Neural cell (in vitro differentiated cells): Measurements from ENCODE around the gene PHF21B. TPM values are rescaled to one million over a fixed set of nuclear protein-coding genes. Genes with fewer than 3 reads are reported as not detected.

Source experiments
- H2AFZ ChIP-seq: fragments of 200-600, 300-800 bp; sonication (generic), shearing (Covaris generic); 2 replicates; pipeline ENCODE4 v1.6.0; 2014; ENCODE audit warnings: low read depth, mild to moderate bottlenecking, antibody characterized with exemption, low read length, moderate library complexity
- H3F3A ChIP-seq: fragments of 200-600 bp; shearing (Covaris generic); 2 replicates; pipeline ENCODE4 v1.6.1; 2016; ENCODE audit warnings: mild to moderate bottlenecking, moderate library complexity, mixed read lengths, antibody characterized with exemption, low read length; ENCODE audit not compliant: insufficient read depth, poor library complexity, severe bottlenecking
- H3K27ac ChIP-seq: fragments of 200-600, 300-800 bp; sonication (generic), shearing (Covaris generic); 2 replicates; pipeline ENCODE4 v1.5.1; 2014; ENCODE audit warnings: mild to moderate bottlenecking, low read length, moderate library complexity
- H3K27me3 ChIP-seq: fragments of 300-800, 200-600 bp; sonication (generic), shearing (Covaris generic); 2 replicates; pipeline ENCODE4 v1.6.0; 2014; ENCODE audit warnings: mild to moderate bottlenecking, low read depth, low read length, moderate library complexity; ENCODE audit not compliant: insufficient read depth
- H3K36me3 ChIP-seq: fragments of 300-800, 200-600 bp; sonication (generic), shearing (Covaris generic); 2 replicates; pipeline ENCODE4 v1.5.1; 2014; ENCODE audit warnings: mild to moderate bottlenecking, antibody characterized with exemption, low read length, moderate library complexity; ENCODE audit not compliant: insufficient read depth
- H3K4me2 ChIP-seq: fragments of 300-800, 200-600 bp; sonication (generic), shearing (Covaris generic); 2 replicates; pipeline ENCODE4 v1.6.0; 2014; ENCODE audit warnings: mild to moderate bottlenecking, low read length
- H3K4me3 ChIP-seq: fragments of 300-800, 200-600 bp; sonication (generic), shearing (Covaris generic); 2 replicates; pipeline ENCODE4 v1.5.1; 2014; ENCODE audit warnings: mild to moderate bottlenecking, low read length, moderate library complexity
- H3K79me2 ChIP-seq: fragments of 200-600 bp; shearing (Covaris generic); replicated peaks from 2 replicates; pipeline ENCODE4 v1.6.0; 2014; ENCODE audit warnings: mild to moderate bottlenecking, low read length, moderate library complexity; ENCODE audit not compliant: insufficient read depth
- H3K9ac ChIP-seq: fragments of 300-800, 200-600 bp; sonication (generic), shearing (Covaris generic); 2 replicates; pipeline ENCODE4 v1.6.1; 2016; ENCODE audit warnings: mild to moderate bottlenecking, low read length, mixed read lengths
- H3K9me2 ChIP-seq: fragments of 200-600 bp; shearing (Covaris generic); 2 replicates; pipeline ENCODE4 v1.6.1; 2016; ENCODE audit warnings: mild to moderate bottlenecking, low read length, mixed read lengths; ENCODE audit not compliant: insufficient read depth
- H3K9me3 ChIP-seq: fragments of 200-600, 300-800 bp; sonication (generic), shearing (Covaris generic); 2 replicates; pipeline ENCODE4 v1.6.1; 2016; ENCODE audit warnings: mild to moderate bottlenecking, mixed run types, low read length, moderate library complexity, mixed read lengths
- H4K20me1 ChIP-seq: fragments of 200-600 bp; shearing (Covaris generic); 2 replicates; pipeline ENCODE4 v1.6.1; 2016; ENCODE audit warnings: mild to moderate bottlenecking, mixed run types; ENCODE audit not compliant: insufficient read depth
- CTCF ChIP-seq: fragments of 450-650 bp; IDR thresholded peaks from 2 replicates; pipeline ENCODE4 v1.5.1; 2014; ENCODE audit warnings: antibody characterized with exemption, mild to moderate bottlenecking, moderate library complexity; ENCODE audit not compliant: poor library complexity, severe bottlenecking
- EP300 ChIP-seq: fragments of 450-650 bp; conservative IDR thresholded peaks from 2 replicates; pipeline ENCODE4 v1.6.1; 2014; ENCODE audit warnings: antibody characterized with exemption, mild to moderate bottlenecking, moderate library complexity; ENCODE audit not compliant: poor library complexity, severe bottlenecking
- EZH2 ChIP-seq: fragments of 200-600, 300-800 bp; shearing (Covaris generic), sonication (generic); IDR thresholded peaks from 2 replicates; pipeline ENCODE4 v1.6.1; 2014; ENCODE audit warnings: antibody characterized with exemption, low read length, borderline replicate concordance, mild to moderate bottlenecking; ENCODE audit not compliant: insufficient read depth, poor library complexity, severe bottlenecking
- MXI1 ChIP-seq: fragments of 450-650 bp; conservative IDR thresholded peaks from 2 replicates; pipeline ENCODE4 v1.6.1; 2014; ENCODE audit warnings: antibody characterized with exemption, mild to moderate bottlenecking; ENCODE audit not compliant: poor library complexity, severe bottlenecking
- POLR2AphosphoS5 ChIP-seq: IDR thresholded peaks from 2 replicates; pipeline ENCODE4 v1.6.1; 2012
- RAD21 ChIP-seq: fragments of 450-650 bp; conservative IDR thresholded peaks from 2 replicates; pipeline ENCODE4 v1.6.1; 2014; ENCODE audit warnings: antibody characterized with exemption, mild to moderate bottlenecking, moderate library complexity
- REST ChIP-seq: IDR thresholded peaks from 2 replicates; pipeline ENCODE4 v1.6.1; 2012; ENCODE audit warnings: borderline replicate concordance
- SMC3 ChIP-seq: fragments of 450-650 bp; conservative IDR thresholded peaks from 2 replicates; pipeline ENCODE4 v1.6.1; 2014; ENCODE audit warnings: antibody characterized with exemption, mild to moderate bottlenecking, moderate library complexity; ENCODE audit not compliant: poor library complexity
- TAF1 ChIP-seq: IDR thresholded peaks from 2 replicates; pipeline ENCODE4 v1.6.1; 2012; ENCODE audit warnings: low read depth
- polyA plus RNA-seq: library from polyadenylated mRNA; depleted of rRNA; stranded (reverse); fragments of >200 nt; gene quantifications from 2 replicates; pipeline ENCODE4 v1.2.3, GENCODE V29; 2014

The PHF21B gene
- polyA plus RNA-seq, 1 donor from 2014 or later, result 49.5 TPM

DNA sequence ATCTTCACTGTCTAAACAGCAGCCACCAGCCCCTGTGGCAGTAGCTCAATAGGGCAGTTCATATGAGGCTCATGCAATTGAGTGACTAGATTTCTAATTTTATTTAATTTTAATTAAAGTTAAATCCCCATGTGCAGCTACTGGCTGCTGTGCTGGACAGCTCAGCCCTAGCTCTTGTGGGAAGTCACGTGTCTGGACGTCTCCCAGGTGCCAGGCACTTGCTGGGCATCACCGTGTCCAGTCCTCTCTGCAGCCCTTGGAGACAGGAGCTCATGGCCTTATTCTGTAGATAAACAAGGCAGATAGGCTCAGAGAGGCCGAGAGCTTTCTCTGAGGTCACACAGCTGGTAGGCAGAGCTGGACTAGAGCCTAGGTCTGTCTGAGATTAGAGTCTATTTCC lies 162.4 kb downstream of the PHF21B start:
- H3K4me3 ChIP-seq, result no peak overlapping the region
- H3K9me2 ChIP-seq, result no peaks in the 10 kb centered on the region
- H4K20me1 ChIP-seq, result no peaks in the 10 kb centered on the region
- no peak overlapping the region for H3K27ac ChIP-seq
- TF ChIP-seq RAD21, result no peak
- no peak for TF ChIP-seq CTCF
- no peak for TF ChIP-seq EZH2
- no peak for TF ChIP-seq SMC3
- TF ChIP-seq TAF1, result no peak
- no peak for TF ChIP-seq POLR2AphosphoS5
- no peak for TF ChIP-seq EP300
- TF ChIP-seq REST, result no peak
- TF ChIP-seq MXI1, result no peak
- no peak overlapping the region for H3K4me2 ChIP-seq
- H3F3A ChIP-seq, result no peaks in the 10 kb centered on the region
- no peaks in the 10 kb centered on the region for H3K36me3 ChIP-seq
- H2AFZ ChIP-seq, result no peak overlapping the region
- H3K9me3 ChIP-seq, result no peaks in the 10 kb centered on the region
- no peak overlapping the region for H3K9ac ChIP-seq
- H3K27me3 ChIP-seq, result no peaks in the 10 kb centered on the region
- no peaks in the 10 kb centered on the region for H3K79me2 ChIP-seq

DNA sequence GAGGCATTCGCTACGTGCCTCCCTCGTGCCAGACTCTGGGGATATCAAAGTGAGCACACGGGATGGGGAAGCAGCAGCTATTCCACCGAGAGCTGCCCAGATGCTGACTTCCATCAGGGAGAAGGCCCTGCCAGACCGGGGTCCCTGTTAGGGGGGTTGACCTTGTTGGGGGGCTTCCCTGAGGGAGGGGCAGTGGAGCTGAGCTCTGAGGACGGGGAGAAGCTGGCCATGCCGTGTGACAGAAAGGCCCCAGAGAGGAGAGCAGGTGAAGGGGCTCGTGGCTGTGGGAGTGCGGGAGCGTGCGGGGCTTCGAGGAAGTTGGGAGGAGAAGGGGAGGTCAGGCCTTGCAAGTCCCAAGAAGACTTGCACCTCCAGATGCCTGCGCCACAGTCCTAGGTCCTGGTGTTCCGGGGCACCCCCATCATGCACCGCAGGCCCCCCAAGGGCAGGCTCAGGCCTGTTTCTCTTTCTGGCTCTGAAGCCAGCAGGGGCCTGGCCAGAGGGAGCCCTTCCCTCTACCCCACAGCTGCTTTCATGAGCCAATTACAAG lies 163.0 kb downstream of the PHF21B start:
- Histone ChIP-seq H3K36me3 (no peaks in the 10 kb centered on the region), H2AFZ (no peak overlapping the region), H3K4me3 (no peak overlapping the region), H3K27me3 (no peaks in the 10 kb centered on the region), H3K9ac (no peak overlapping the region), H3K79me2 (no peaks in the 10 kb centered on the region), H3K9me2 (no peaks in the 10 kb centered on the region), H3K4me2 (no peak overlapping the region), H3F3A (no peaks in the 10 kb centered on the region), H4K20me1 (no peaks in the 10 kb centered on the region), H3K9me3 (no peaks in the 10 kb centered on the region), H3K27ac (no peak overlapping the region)
- TF ChIP-seq REST (no peak), CTCF (no peak), SMC3 (no peak), POLR2AphosphoS5 (no peak), TAF1 (no peak), EP300 (no peak)
